ENCODE measurements around the gene MAEL.
A peak's percentile ranks its signal among the peaks of the same experiment; 100 is the strongest.
"Not testable (repeated sequence)": the region's sequence is repeated elsewhere in the genome, so short reads cannot be mapped to it uniquely, and the experiment has no call there.

Gene MAEL

GRCh38 chr1:167016100-167016750 lies 27.1 kb downstream of the MAEL start:
- DNase-seq (ENCODE audit: low read depth) = no peak
- H3K4me3 ChIP-seq (ENCODE audit: low read length) = no peak overlapping the region
- no peak for TF ChIP-seq CTCF (conservative IDR thresholded peaks at IDR 0.05; ENCODE audit: low read depth, low read length)

- no peak for DNase-seq (ENCODE audit: low read depth)
- H3K4me3 ChIP-seq (ENCODE audit: low read length) = no peak overlapping the region
- no peak for TF ChIP-seq CTCF (conservative IDR thresholded peaks at IDR 0.05; ENCODE audit: low read depth, low read length)
These were observed 33.3 kb downstream of the MAEL start for GRCh38 chr1:167022384-167022783.

GRCh38 chr1:167029553-167029952 lies 40.5 kb downstream of the MAEL start:
- DNase-seq (ENCODE audit: low read depth); H3K4me3 ChIP-seq (ENCODE audit: low read length): not testable (repeated sequence)

GRCh38 chr1:167033646-167034045 lies 44.6 kb downstream of the MAEL start:
- H3K4me3 ChIP-seq (ENCODE audit: low read length) = no peak overlapping the region
- TF ChIP-seq CTCF (conservative IDR thresholded peaks at IDR 0.05; ENCODE audit: low read depth, low read length) = no peak
- DNase-seq (ENCODE audit: low read depth) = no peak

- peak overlapping the region; percentile 41 for H3K4me3 ChIP-seq (ENCODE audit: low read length)
- no peak for TF ChIP-seq CTCF (conservative IDR thresholded peaks at IDR 0.05; ENCODE audit: low read depth, low read length)
- no peak for DNase-seq (ENCODE audit: low read depth)
These were observed 54.8 kb downstream of the MAEL start for GRCh38 chr1:167043752-167044488.

- no peak for TF ChIP-seq CTCF (conservative IDR thresholded peaks at IDR 0.05; ENCODE audit: low read depth, low read length)
- H3K4me3 ChIP-seq (ENCODE audit: low read length) = no peak overlapping the region
- no peak for DNase-seq (ENCODE audit: low read depth)
These were observed 62.8 kb downstream of the MAEL start for GRCh38 chr1:167051907-167052306.

GRCh38 chr1:167052389-167052788 lies 63.3 kb downstream of the MAEL start:
- no peak for DNase-seq (ENCODE audit: low read depth)
- H3K4me3 ChIP-seq (ENCODE audit: low read length) = no peak overlapping the region
- TF ChIP-seq CTCF (conservative IDR thresholded peaks at IDR 0.05; ENCODE audit: low read depth, low read length) = peak; percentile 69

All from retinal pigment epithelial cell (primary cell).